Loucy (cell line): Measurements from ENCODE around the gene ATG4B.

Experiments
- EZH2phosphoT487 ChIP-seq: fragments of 200-600 bp; IDR thresholded peaks from 2 replicates; pipeline ENCODE4 v1.6.1; 2018; ENCODE audit warnings: antibody characterized with exemption, mild to moderate bottlenecking, moderate library complexity, borderline replicate concordance
- TF ChIP-seq, protein P1 (sequence below): fragments of 200-600 bp; sonication (generic); conservative IDR thresholded peaks from 2 replicates; pipeline ENCODE4 v1.5.1; 2014; ENCODE audit warnings: mild to moderate bottlenecking, antibody characterized with exemption, low read length

DNA sequence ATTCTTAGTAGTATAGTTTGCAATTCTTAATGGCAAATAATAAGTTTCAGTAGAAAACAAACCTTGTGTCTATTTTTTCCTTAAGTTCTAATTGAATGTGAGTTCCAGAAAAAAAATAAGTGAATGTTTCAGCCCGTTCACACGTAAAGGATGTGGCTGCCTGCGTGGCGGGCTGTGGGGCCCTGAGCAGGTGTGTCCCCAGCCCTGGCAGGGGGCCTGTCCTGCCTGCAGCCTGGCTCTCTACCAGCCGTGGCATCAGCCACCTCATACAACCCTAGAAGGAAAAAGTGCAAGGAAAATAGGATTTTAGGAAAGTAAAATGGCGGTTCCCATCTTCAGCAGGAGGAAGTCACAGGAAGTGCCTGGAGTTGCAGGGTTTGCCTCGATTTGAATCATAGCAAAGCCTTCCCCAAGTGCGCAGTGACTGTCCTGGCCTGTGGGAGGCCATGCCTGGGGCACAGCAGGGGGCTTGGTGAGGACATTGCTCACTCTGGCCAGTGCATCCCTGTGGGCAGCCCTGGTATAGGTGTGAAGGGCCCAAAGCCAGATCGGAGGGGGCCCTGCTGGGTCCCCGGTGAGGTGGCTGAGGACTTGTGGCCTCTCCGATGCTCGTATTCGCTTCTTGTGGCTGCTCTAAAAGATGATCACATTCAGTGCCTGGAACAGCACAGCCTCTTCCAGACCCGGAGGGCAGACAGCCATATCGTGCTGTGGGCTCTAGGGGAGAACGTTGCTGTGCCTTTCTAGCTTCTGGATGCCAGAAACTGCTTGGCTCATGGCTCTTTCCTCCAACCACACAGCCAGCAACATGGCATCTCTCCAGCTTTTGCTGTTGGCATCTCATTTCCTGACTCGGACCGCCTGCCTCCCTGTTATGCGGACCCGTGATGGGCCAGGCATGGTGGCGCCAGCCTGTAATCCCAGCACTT, 36.6 kb downstream of the ATG4B start:
- TF ChIP-seq, protein P1, sequence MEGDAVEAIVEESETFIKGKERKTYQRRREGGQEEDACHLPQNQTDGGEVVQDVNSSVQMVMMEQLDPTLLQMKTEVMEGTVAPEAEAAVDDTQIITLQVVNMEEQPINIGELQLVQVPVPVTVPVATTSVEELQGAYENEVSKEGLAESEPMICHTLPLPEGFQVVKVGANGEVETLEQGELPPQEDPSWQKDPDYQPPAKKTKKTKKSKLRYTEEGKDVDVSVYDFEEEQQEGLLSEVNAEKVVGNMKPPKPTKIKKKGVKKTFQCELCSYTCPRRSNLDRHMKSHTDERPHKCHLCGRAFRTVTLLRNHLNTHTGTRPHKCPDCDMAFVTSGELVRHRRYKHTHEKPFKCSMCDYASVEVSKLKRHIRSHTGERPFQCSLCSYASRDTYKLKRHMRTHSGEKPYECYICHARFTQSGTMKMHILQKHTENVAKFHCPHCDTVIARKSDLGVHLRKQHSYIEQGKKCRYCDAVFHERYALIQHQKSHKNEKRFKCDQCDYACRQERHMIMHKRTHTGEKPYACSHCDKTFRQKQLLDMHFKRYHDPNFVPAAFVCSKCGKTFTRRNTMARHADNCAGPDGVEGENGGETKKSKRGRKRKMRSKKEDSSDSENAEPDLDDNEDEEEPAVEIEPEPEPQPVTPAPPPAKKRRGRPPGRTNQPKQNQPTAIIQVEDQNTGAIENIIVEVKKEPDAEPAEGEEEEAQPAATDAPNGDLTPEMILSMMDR: no peak; the same call in 1 of the 2 replicates
- no peak for TF ChIP-seq EZH2phosphoT487
